Mammary epithelial cell (primary cell): ENCODE data around the gene NRF1.

Experiments
- EZH2 ChIP-seq: IDR thresholded peaks from 2 replicates; pipeline ENCODE4 v1.6.1; 2012; ENCODE audit warnings: low read length, inconsistent platforms, borderline replicate concordance
- TF ChIP-seq, protein P1 (sequence below), 2 donors: IDR thresholded peaks in 1 of 2; conservative IDR thresholded peaks in 1 of 2; 2 replicates each; pipeline ENCODE4 v1.5.1; 2011 to 2012; ENCODE audit warnings: inconsistent platforms in 2 of 2, low read length in 2 of 2, mild to moderate bottlenecking in 2 of 2, control low read depth in 1 of 2, low read depth in 1 of 2; ENCODE audit not compliant: insufficient read depth in 1 of 2; ENCODE audit errors: extremely low read depth in 1 of 2

DNA sequence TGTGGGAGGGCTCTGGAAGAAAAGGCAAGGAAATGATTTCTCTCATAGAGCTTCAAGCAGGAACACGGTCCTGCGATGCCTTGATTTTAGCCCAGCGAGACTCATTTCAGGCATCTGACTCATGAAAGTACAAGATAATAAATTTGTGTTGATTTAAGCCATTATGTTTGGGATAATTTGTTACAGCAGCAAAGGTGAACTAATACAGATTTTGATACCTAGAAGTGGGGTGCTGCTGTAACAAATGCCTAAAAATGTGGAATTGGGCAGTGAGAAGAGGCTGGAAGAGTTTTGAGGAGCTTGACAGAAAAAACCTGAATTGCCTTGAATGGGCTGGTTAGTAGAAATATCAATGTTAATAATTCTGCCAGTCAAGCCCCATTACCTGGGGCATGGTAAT is 44.1 kb upstream of the NRF1 start:
- TF ChIP-seq, protein P1, sequence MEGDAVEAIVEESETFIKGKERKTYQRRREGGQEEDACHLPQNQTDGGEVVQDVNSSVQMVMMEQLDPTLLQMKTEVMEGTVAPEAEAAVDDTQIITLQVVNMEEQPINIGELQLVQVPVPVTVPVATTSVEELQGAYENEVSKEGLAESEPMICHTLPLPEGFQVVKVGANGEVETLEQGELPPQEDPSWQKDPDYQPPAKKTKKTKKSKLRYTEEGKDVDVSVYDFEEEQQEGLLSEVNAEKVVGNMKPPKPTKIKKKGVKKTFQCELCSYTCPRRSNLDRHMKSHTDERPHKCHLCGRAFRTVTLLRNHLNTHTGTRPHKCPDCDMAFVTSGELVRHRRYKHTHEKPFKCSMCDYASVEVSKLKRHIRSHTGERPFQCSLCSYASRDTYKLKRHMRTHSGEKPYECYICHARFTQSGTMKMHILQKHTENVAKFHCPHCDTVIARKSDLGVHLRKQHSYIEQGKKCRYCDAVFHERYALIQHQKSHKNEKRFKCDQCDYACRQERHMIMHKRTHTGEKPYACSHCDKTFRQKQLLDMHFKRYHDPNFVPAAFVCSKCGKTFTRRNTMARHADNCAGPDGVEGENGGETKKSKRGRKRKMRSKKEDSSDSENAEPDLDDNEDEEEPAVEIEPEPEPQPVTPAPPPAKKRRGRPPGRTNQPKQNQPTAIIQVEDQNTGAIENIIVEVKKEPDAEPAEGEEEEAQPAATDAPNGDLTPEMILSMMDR (conservative IDR thresholded peaks at IDR 0.05 in 1 of 2, IDR thresholded peaks at IDR 0.05 in 1 of 2; ENCODE audit: extremely low read depth in 1 of 2, insufficient read depth in 1 of 2, low read depth in 1 of 2, low read length in 2 of 2), result no peak
- TF ChIP-seq EZH2, result no peak
